ENCODE results near the gene OR51B4. TPM values are rescaled to one million over a fixed set of nuclear protein-coding genes. Genes with fewer than 3 reads are reported as not detected.

Gene OR51B4
- total and polyA plus RNA-seq, 9 of the 15 experiments (the other 6 are each of a cell fraction or from before 2014, with no cell fraction given) = 17.1 to 64.6 (median 39.9) TPM

GRCh38 chr11:5339771-5340322, 38.1 kb upstream of the OR51B4 start:
- POLR2A ChIA-PET = no interaction called here
- CTCF ChIA-PET (ENCODE audit: low intra/inter-chr PET ratio) = no interaction called here
- intact Hi-C loops (cut with micrococcal nuclease) (no loop called here), in situ Hi-C loops (cut with MboI) (no loop called here)
- FAIRE-seq (no peak), ATAC-seq (no peak), DNase-seq (ENCODE audit: extremely low read depth in 1 of 4, low spot score in 3 of 4) (no peak)
- Histone ChIP-seq H3K9ac (ENCODE audit: insufficient read depth in 1 of 2, low read depth in 2 of 2, low read length in 2 of 2) (no peak overlapping the region), H3K27me3 (ENCODE audit: control insufficient read depth in 2 of 2, insufficient read depth in 2 of 2, low read length in 2 of 2) (no peaks in the 10 kb centered on the region), H3K9me1 (ENCODE audit: control insufficient read depth, insufficient read depth, low read length) (no peaks in the 10 kb centered on the region), H3K9me3 (replicated peaks; ENCODE audit: control insufficient read depth, insufficient read depth, low read depth, low read length) (no peaks in the 10 kb centered on the region), H2AFZ (ENCODE audit: low read depth, low read length) (no peak overlapping the region), H3K79me2 (ENCODE audit: control insufficient read depth, insufficient read depth, low read length) (no peaks in the 10 kb centered on the region; the same call in 2 of the 3 replicates), H3K36me3 (ENCODE audit: control insufficient read depth, insufficient read depth, low read length) (peaks cover 71% of the 10 kb centered on the region), H3K4me2 (ENCODE audit: insufficient read depth, low read length) (no peak overlapping the region), H3K4me3 (no peak overlapping the region), H3K4me1 (replicated peaks in 1 of 2; ENCODE audit: control insufficient read depth in 2 of 2, insufficient read depth in 2 of 2, low read length in 2 of 2) (peaks cover 0 to 20% of the 10 kb centered on the region in 2 experiments; a peak in 2 of 5 replicates), H4K20me1 (replicated peaks; ENCODE audit: control insufficient read depth, insufficient read depth, low read length) (no peaks in the 10 kb centered on the region), H3K27ac (ENCODE audit: extremely low read depth, low read depth, low read length) (no peak overlapping the region)
- no TSS peak for BruUV-seq (replicated peaks)
- TF ChIP-seq ZNF146 (CRISPR knock-in tag; IDR thresholded peaks at IDR 0.05; ENCODE audit: unreplicated experiment) = no peak
- no peak for TF ChIP-seq NFATC3 (IDR thresholded peaks at IDR 0.05)
- TF ChIP-seq KLF1 (tag; IDR thresholded peaks at IDR 0.05) = no peak
- TF ChIP-seq FOXA1 (IDR thresholded peaks at IDR 0.05; ENCODE audit: borderline replicate concordance) = no peak
- no peak for TF ChIP-seq ZNF3 (CRISPR knock-in tag; IDR thresholded peaks at IDR 0.05)
- no peak for TF ChIP-seq KDM1A (IDR thresholded peaks at IDR 0.05)
- TF ChIP-seq ZNF644 (tag; IDR thresholded peaks at IDR 0.05; ENCODE audit: low read depth) = no peak
- TF ChIP-seq HDAC3 (IDR thresholded peaks at IDR 0.05; ENCODE audit: borderline replicate concordance, partially characterized antibody) = no peak
- TF ChIP-seq ZNF41 (CRISPR knock-in tag; conservative IDR thresholded peaks at IDR 0.05) = no peak
- TF ChIP-seq SMARCE1 (IDR thresholded peaks at IDR 0.05) = no peak
- TF ChIP-seq NKRF (IDR thresholded peaks at IDR 0.05; ENCODE audit: borderline replicate concordance) = no peak
- no peak for TF ChIP-seq NR0B1 (IDR thresholded peaks at IDR 0.05; ENCODE audit: partially characterized antibody)
- no peak for TF ChIP-seq ZNF212 (CRISPR knock-in tag; IDR thresholded peaks at IDR 0.05)
- no peak for TF ChIP-seq RHOXF2B (CRISPR knock-in tag; conservative IDR thresholded peaks at IDR 0.05)
- no peak for TF ChIP-seq MLX (CRISPR knock-in tag; conservative IDR thresholded peaks at IDR 0.05)
- no peak for TF ChIP-seq NFIX (CRISPR knock-in tag; IDR thresholded peaks at IDR 0.05; ENCODE audit: low read depth)
- WGBS (ENCODE audit: insufficient coverage, low coverage, missing lambda C conversion rate) = 100% methylated on average over 1 of the region's 1 CpG
